GM23338 (cell line): ENCODE results near the gene CPT1C. TPM values are rescaled to one million over a fixed set of nuclear protein-coding genes. Genes with fewer than 3 reads are reported as not detected.

ENCODE experiments used
- ATAC-seq: fragments of 200-7000 bp; cut with Tn5 transposase; 3 replicates; pipeline ENCODE4 v1.9.1; 2020
- DNase-seq: peaks from one replicate; pipeline ENCODE4 v3.0.0-alpha.2; 2015; ENCODE audit warnings: low spot score
- H2AFZ ChIP-seq: fragments of 200-600 bp; sonication (generic); 2 replicates; pipeline ENCODE4 v1.8.0; 2016; ENCODE audit warnings: antibody characterized with exemption, mild to moderate bottlenecking, moderate library complexity
- H3F3A ChIP-seq: fragments of 200-600 bp; sonication (generic); replicated peaks from 2 replicates; pipeline ENCODE4 v1.8.0; 2017; ENCODE audit warnings: antibody characterized with exemption, mixed run types, low read depth
- H3K27ac ChIP-seq: fragments of 200-600 bp; sonication (generic); 2 replicates; pipeline ENCODE4 v1.6.1; 2016; ENCODE audit warnings: low read depth
- H3K27me3 ChIP-seq: fragments of 200-600 bp; sonication (generic); 2 replicates; pipeline ENCODE4 v1.8.0; 2016; ENCODE audit warnings: mild to moderate bottlenecking, mixed run types, moderate library complexity; ENCODE audit not compliant: insufficient read depth
- H3K36me3 ChIP-seq: fragments of 200-600 bp; sonication (generic); 2 replicates; pipeline ENCODE4 v1.8.0; 2016; ENCODE audit warnings: mild to moderate bottlenecking; ENCODE audit not compliant: insufficient read depth
- H3K4me1 ChIP-seq: fragments of 200-600 bp; sonication (generic); 2 replicates; pipeline ENCODE4 v1.8.0; 2016; ENCODE audit warnings: mild to moderate bottlenecking, moderate library complexity; ENCODE audit not compliant: insufficient read depth
- H3K4me2 ChIP-seq: fragments of 200-600 bp; sonication (generic); 2 replicates; pipeline ENCODE4 v1.7.1; 2017; ENCODE audit warnings: mixed run types
- H3K4me3 ChIP-seq: fragments of 200-600 bp; sonication (generic); 2 replicates; pipeline ENCODE4 v1.6.1; 2016; ENCODE audit warnings: mixed run types
- H3K79me2 ChIP-seq: fragments of 200-600 bp; sonication (generic); replicated peaks from 2 replicates; pipeline ENCODE4 v1.8.0; 2017; ENCODE audit warnings: mild to moderate bottlenecking; ENCODE audit not compliant: insufficient read depth
- H3K9me2 ChIP-seq: fragments of 200-600 bp; sonication (generic); 2 replicates; pipeline ENCODE4 v1.8.0; 2017; ENCODE audit not compliant: insufficient read depth
- H4K20me1 ChIP-seq: fragments of 200-600 bp; sonication (generic); replicated peaks from 2 replicates; pipeline ENCODE4 v1.8.0; 2017; ENCODE audit warnings: mild to moderate bottlenecking; ENCODE audit not compliant: insufficient read depth
- H3K27ac Mint-ChIP-seq: 2 replicates; pipeline ENCODE4 v1.8.0; 2020; ENCODE audit warnings: inconsistent platforms, mild to moderate bottlenecking, moderate library complexity, mixed read lengths
- H3K27me3 Mint-ChIP-seq: 3 replicates; pipeline ENCODE4 v1.8.0; 2022; ENCODE audit warnings: low read depth, mild to moderate bottlenecking, moderate library complexity, mixed read lengths, inconsistent platforms; ENCODE audit not compliant: insufficient read depth, poor library complexity
- H3K36me3 Mint-ChIP-seq: 3 replicates; pipeline ENCODE4 v1.8.0; 2021; ENCODE audit warnings: low read depth, mild to moderate bottlenecking, inconsistent platforms, moderate library complexity, mixed read lengths
- H3K4me1 Mint-ChIP-seq: 3 replicates; pipeline ENCODE4 v1.8.0; 2020; ENCODE audit warnings: mild to moderate bottlenecking, inconsistent platforms, mixed read lengths
- H3K4me3 Mint-ChIP-seq: 3 replicates; pipeline ENCODE4 v1.8.0; 2021; ENCODE audit warnings: moderate library complexity, mild to moderate bottlenecking, inconsistent platforms, mixed read lengths
- H3K9me3 Mint-ChIP-seq: 3 replicates; pipeline ENCODE4 v1.8.0; 2020; ENCODE audit warnings: moderate library complexity, mild to moderate bottlenecking, inconsistent platforms, mixed read lengths
- ETS1 ChIP-seq: IDR thresholded peaks from 2 replicates; pipeline ENCODE4 v1.6.1; 2016; ENCODE audit warnings: antibody characterized with exemption
- EZH2 ChIP-seq: fragments of 200-600 bp; sonication (generic); IDR thresholded peaks from one replicate; pipeline ENCODE4 v1.8.0; 2017; ENCODE audit warnings: antibody characterized with exemption, mild to moderate bottlenecking, low read depth; ENCODE audit not compliant: unreplicated experiment
- EZH2phosphoT487 ChIP-seq: fragments of 200-600 bp; sonication (generic); IDR thresholded peaks from one replicate; pipeline ENCODE4 v1.8.1; 2018; ENCODE audit warnings: antibody characterized with exemption; ENCODE audit not compliant: unreplicated experiment
- JUNB ChIP-seq: IDR thresholded peaks from one replicate; pipeline ENCODE4 v1.6.1; 2016; ENCODE audit warnings: antibody characterized with exemption; ENCODE audit not compliant: unreplicated experiment
- NANOG ChIP-seq: IDR thresholded peaks from 2 replicates; pipeline ENCODE4 v1.6.1; 2016; ENCODE audit warnings: antibody characterized with exemption, borderline replicate concordance
- REST ChIP-seq: IDR thresholded peaks from one replicate; pipeline ENCODE4 v1.6.1; 2018; ENCODE audit warnings: antibody characterized with exemption; ENCODE audit not compliant: unreplicated experiment
- STAT1 ChIP-seq: IDR thresholded peaks from one replicate; pipeline ENCODE4 v1.6.1; 2016; ENCODE audit warnings: antibody characterized with exemption; ENCODE audit not compliant: unreplicated experiment
- ZNF114 ChIP-seq: fragments of 250-450 bp; sonication (Bioruptor Pico); IDR thresholded peaks from 2 replicates; pipeline ENCODE4 v1.5.0; 2020; ENCODE audit warnings: mild to moderate bottlenecking, moderate library complexity
- ZNF331 ChIP-seq: fragments of 250-450 bp; sonication (Bioruptor Pico); IDR thresholded peaks from 2 replicates; pipeline ENCODE4 v1.5.0; 2020; ENCODE audit warnings: low read depth, mild to moderate bottlenecking, moderate library complexity
- ZNF462 ChIP-seq: fragments of 250-450 bp; sonication (Bioruptor Pico); IDR thresholded peaks from 2 replicates; pipeline ENCODE4 v1.5.0; 2020; ENCODE audit warnings: mild to moderate bottlenecking, moderate library complexity
- polyA plus RNA-seq: library from polyadenylated mRNA; unstranded; fragments of >200 nt; fragmentation: Nextera tagmentation; extraction: Ambion mirVana; gene quantifications from 2 replicates; pipeline ENCODE4 v1.2.1, GENCODE V29; 2016
- total RNA-seq: library from RNA; depleted of rRNA; stranded (reverse); fragments of >200 nt; shearing (Covaris generic); gene quantifications from 2 replicates; pipeline ENCODE4 v1.2.3, GENCODE V29; 2014

Gene CPT1C
- total and polyA plus RNA-seq, 2 experiments from 2014 or later: 63.4 to 77.3 TPM

GRCh38 chr19:49687150-49687549, 3.8 kb upstream of the CPT1C start:
- ATAC-seq: no peak
- no peak for TF ChIP-seq ETS1
- TF ChIP-seq ZNF114 (CRISPR knock-in tag): no peak
- TF ChIP-seq EZH2: no peak
- no peak for TF ChIP-seq REST
- TF ChIP-seq NANOG: no peak
- Histone ChIP-seq H3K4me2 (0 out of 2 replicates have a peak overlapping the region, but pooled peaks have one; percentile 99), H3K27ac (peak overlapping the region; percentile 85), H3K4me3 (no peak overlapping the region), H3K79me2 (peaks cover 22% of the 10 kb centered on the region), H3F3A (peaks cover 64% of the 10 kb centered on the region), H3K9me2 (no peaks in the 10 kb centered on the region), H4K20me1 (peaks cover 42% of the 10 kb centered on the region), H2AFZ (no peak overlapping the region), H3K36me3 (peaks cover 31% of the 10 kb centered on the region), H3K4me1 (peaks cover 23% of the 10 kb centered on the region), H3K27me3 (no peaks in the 10 kb centered on the region)
- H3K4me3 Mint-ChIP-seq: peak overlapping the region; percentile 26; the same call in 1 of the 3 replicates
- peaks cover 48% of the 10 kb centered on the region for H3K4me1 Mint-ChIP-seq
- DNase-seq: no peak
- H3K9me3 Mint-ChIP-seq: peaks cover 8% of the 10 kb centered on the region
- no peak overlapping the region for H3K27ac Mint-ChIP-seq
- H3K36me3 Mint-ChIP-seq: peaks cover 58% of the 10 kb centered on the region
- H3K27me3 Mint-ChIP-seq: peaks cover 44% of the 10 kb centered on the region

DNA sequence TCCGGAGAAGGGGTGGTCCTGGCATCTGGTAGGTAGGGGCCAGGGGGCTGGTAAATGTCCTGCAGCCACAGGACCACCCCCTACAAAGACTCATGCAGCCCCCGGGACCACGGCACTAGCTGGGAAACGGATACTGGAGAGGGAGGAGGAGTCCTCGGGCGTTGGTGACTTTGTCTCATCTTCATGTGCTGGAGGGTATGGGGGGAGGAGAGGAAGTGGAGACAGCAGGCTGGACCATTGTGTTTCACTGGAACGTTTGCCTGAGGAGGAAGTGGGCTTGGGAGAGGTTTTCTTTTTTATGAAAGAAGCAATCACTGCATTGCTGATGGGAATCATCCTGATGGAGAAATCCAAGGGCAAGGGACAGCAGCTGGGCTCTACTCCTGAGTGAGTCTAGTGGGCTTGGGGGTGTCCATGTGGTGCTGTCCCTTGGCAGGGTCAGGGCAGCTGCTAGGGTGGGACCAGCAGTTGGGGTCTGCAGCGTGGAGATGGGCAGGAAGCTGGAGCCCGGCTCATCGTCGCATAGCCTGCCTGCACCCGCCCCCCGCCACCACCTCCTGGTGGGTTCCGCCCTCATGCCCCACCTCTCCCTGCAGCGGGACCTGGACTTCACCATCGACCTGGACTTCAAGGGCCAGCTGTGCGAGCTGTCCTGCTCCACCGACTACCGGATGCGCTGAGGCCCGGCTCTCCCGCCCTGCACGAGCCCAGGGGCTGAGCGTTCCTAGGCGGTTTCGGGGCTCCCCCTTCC, 3.2 kb upstream of the CPT1C start:
- ATAC-seq (no peak), DNase-seq (peak; percentile 55)
- Histone ChIP-seq H3K9me2 (no peaks in the 10 kb centered on the region), H4K20me1 (peaks cover 36% of the 10 kb centered on the region), H3K4me2 (peak overlapping the region; percentile 99; the same call in 1 of the 2 replicates), H3F3A (peaks cover 64% of the 10 kb centered on the region), H3K27ac (peak overlapping the region; percentile 85), H3K4me3 (0 out of 2 replicates have a peak overlapping the region, but pooled peaks have one; percentile 26), H3K27me3 (no peaks in the 10 kb centered on the region), H3K79me2 (peaks cover 22% of the 10 kb centered on the region), H2AFZ (no peak overlapping the region), H3K4me1 (peaks cover 28% of the 10 kb centered on the region), H3K36me3 (peaks cover 25% of the 10 kb centered on the region)
- peak overlapping the region; percentile 11; the same call in 1 of the 3 replicates for H3K4me3 Mint-ChIP-seq
- peaks cover 50% of the 10 kb centered on the region for H3K4me1 Mint-ChIP-seq
- peaks cover 46% of the 10 kb centered on the region for H3K27me3 Mint-ChIP-seq
- peaks cover 52% of the 10 kb centered on the region for H3K36me3 Mint-ChIP-seq
- peak overlapping the region; percentile 29 for H3K27ac Mint-ChIP-seq
- peaks cover 8% of the 10 kb centered on the region for H3K9me3 Mint-ChIP-seq
- TF ChIP-seq STAT1 (no peak), ZNF462 (CRISPR knock-in tag) (no peak), ZNF331 (no peak), EZH2phosphoT487 (no peak), EZH2 (no peak), JUNB (no peak)
